Measurements from ENCODE around the gene KRTAP4-1. TPM values are rescaled to one million over a fixed set of nuclear protein-coding genes. Genes with fewer than 3 reads are reported as not detected.
A peak's percentile ranks its signal among the peaks of the same experiment; 100 is the strongest.

KRTAP4-1 gene
- total RNA-seq, 6 experiments from 2014 or later, result not detected

DNA sequence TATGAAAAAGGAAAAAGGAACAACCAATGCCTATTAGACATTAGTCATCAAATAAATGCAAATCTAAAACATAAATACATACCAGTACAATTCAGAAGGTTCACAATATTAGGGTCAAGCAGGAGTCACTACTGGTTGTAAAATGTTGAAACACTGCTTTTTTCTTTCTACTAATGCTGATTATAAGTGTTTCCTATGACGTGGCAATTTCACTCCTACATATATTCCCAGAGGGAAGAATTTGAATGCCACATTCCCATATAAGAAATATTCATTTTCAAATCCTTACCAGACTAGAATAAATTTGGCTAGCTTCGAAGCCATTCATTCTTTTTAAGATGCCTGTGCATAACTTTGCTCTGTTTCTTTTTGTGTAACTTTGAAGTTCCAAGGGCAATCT is 39.1 kb upstream of the KRTAP4-1 start:
- H3K27me3 Mint-ChIP-seq (ENCODE audit: insufficient read depth), result peaks cover 7% of the 10 kb centered on the region
- H3K27ac Mint-ChIP-seq, result no peak overlapping the region

DNA sequence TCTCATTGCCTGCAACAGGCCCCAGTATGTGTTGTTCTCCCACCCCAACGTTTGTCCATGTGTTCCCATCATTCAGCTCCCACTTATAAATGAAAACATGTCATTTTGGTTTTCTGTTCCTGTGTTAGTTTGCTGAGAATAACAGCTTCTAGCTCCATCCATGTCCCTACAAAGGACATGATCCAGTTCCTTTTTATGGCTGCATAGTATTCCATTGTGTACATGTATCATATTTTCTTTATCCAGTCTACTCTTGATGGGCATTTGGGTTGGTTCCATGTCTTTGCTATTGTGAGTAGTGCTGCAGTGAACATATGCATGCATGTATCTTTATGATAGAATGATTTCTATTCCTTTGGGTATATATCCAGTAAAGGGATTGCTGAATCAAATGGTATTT is 31.0 kb upstream of the KRTAP4-1 start:
- DNase-seq, result no peak
- TF ChIP-seq, protein P1, sequence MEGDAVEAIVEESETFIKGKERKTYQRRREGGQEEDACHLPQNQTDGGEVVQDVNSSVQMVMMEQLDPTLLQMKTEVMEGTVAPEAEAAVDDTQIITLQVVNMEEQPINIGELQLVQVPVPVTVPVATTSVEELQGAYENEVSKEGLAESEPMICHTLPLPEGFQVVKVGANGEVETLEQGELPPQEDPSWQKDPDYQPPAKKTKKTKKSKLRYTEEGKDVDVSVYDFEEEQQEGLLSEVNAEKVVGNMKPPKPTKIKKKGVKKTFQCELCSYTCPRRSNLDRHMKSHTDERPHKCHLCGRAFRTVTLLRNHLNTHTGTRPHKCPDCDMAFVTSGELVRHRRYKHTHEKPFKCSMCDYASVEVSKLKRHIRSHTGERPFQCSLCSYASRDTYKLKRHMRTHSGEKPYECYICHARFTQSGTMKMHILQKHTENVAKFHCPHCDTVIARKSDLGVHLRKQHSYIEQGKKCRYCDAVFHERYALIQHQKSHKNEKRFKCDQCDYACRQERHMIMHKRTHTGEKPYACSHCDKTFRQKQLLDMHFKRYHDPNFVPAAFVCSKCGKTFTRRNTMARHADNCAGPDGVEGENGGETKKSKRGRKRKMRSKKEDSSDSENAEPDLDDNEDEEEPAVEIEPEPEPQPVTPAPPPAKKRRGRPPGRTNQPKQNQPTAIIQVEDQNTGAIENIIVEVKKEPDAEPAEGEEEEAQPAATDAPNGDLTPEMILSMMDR (IDR thresholded peaks at IDR 0.05), result no peak
- no peak overlapping the region for H3K4me3 Mint-ChIP-seq
- peaks cover 11% of the 10 kb centered on the region for H3K27me3 Mint-ChIP-seq (ENCODE audit: insufficient read depth)
- peaks cover 12% of the 10 kb centered on the region for H3K9me3 Mint-ChIP-seq
- H3K36me3 Mint-ChIP-seq (ENCODE audit: low read depth), result peaks cover 12% of the 10 kb centered on the region
- H3K27ac Mint-ChIP-seq, result no peak overlapping the region
- H3K4me1 Mint-ChIP-seq (ENCODE audit: low read depth), result peaks cover 13% of the 10 kb centered on the region

More for the DNA sequence above, 39.1 kb upstream of the KRTAP4-1 start:
- Mint-ChIP-seq H3K36me3 (ENCODE audit: low read depth) (peaks cover 15% of the 10 kb centered on the region), H3K4me3 (no peak overlapping the region), H3K9me3 (peaks cover 13% of the 10 kb centered on the region), H3K4me1 (ENCODE audit: low read depth) (0 out of 2 replicates have a peak, but pooled peaks cover 8% of the 10 kb centered on the region)
- TF ChIP-seq, protein P1 (IDR thresholded peaks at IDR 0.05), result no peak
- DNase-seq, result no peak

DNA sequence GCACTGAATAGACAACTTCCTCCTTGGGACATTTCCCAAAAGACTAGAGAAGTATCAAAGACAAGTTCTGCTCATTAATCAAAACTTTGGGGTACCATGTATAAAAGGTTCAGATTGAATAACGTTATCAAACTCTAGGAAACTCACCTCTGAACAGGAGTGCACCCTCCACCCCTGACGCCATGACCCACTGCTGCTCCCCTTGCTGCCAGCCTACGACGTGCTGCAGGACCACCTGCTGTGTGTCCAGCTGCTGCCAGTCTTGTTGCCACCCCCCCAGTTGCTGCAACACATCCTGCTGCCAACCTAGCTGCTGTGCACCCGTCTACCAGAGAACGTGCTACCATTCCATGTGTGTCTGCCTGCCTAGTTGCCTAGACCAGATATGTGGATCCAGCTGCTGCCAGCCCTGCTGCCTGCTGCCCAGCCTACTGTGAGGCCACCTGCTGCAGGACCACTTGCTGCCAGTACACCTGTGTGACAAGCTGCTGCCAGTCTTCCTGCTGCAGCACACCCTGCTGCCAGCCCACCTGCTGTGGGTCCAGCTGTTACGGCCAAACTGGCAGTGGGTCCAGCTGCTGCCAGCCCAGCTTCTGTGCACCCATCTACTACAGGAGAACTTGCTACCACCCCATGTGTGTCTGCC is 27.9 kb upstream of the KRTAP4-1 start:
- H3K4me1 Mint-ChIP-seq (ENCODE audit: low read depth), result peaks cover 13% of the 10 kb centered on the region
- TF ChIP-seq, protein P1 (IDR thresholded peaks at IDR 0.05), result no peak
- H3K4me3 Mint-ChIP-seq, result no peak overlapping the region
- DNase-seq, result no peak
- no peaks in the 10 kb centered on the region for H3K36me3 Mint-ChIP-seq (ENCODE audit: low read depth)
- no peak overlapping the region; the same call in 1 of the 2 replicates for H3K27ac Mint-ChIP-seq
- H3K27me3 Mint-ChIP-seq (ENCODE audit: insufficient read depth), result peaks cover 18% of the 10 kb centered on the region
- H3K9me3 Mint-ChIP-seq, result no peaks in the 10 kb centered on the region; the same call in 1 of the 2 replicates

DNA sequence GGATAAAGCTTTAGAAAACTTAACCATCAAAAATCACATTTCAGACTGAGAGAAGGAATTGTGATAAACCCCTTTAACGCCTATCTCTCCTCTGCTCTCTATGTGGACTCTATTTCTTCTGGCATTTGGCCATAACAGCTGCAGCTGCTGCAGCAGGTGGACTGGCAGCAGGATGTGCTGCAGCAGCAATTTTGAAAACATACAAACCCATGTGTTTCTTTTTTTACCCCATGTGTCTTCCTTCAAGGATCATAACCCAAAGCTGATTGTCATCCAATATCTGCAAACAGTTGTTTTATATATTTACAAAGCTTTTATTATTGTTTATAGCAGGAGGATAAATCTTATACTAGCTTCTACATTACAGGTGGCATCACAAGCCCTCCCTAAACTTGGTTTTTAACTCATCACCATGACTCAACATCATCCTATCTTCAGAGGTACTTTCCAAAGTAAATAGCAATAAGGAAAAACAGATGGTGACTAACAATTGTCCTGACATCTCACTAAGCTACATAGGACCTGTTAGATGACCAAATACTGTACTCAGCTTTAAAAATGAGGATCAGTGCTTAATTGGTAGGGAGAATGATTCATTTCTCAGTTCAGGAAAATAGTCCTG is 27.2 kb upstream of the KRTAP4-1 start:
- H3K4me1 Mint-ChIP-seq (ENCODE audit: low read depth), result peaks cover 13% of the 10 kb centered on the region
- H3K36me3 Mint-ChIP-seq (ENCODE audit: low read depth), result no peaks in the 10 kb centered on the region
- H3K9me3 Mint-ChIP-seq, result no peaks in the 10 kb centered on the region; the same call in 1 of the 2 replicates
- TF ChIP-seq, protein P1 (IDR thresholded peaks at IDR 0.05), result no peak
- DNase-seq, result peak; percentile 54
- H3K27me3 Mint-ChIP-seq (ENCODE audit: insufficient read depth), result peaks cover 17% of the 10 kb centered on the region
- H3K27ac Mint-ChIP-seq, result no peak overlapping the region
- H3K4me3 Mint-ChIP-seq, result no peak overlapping the region

DNA sequence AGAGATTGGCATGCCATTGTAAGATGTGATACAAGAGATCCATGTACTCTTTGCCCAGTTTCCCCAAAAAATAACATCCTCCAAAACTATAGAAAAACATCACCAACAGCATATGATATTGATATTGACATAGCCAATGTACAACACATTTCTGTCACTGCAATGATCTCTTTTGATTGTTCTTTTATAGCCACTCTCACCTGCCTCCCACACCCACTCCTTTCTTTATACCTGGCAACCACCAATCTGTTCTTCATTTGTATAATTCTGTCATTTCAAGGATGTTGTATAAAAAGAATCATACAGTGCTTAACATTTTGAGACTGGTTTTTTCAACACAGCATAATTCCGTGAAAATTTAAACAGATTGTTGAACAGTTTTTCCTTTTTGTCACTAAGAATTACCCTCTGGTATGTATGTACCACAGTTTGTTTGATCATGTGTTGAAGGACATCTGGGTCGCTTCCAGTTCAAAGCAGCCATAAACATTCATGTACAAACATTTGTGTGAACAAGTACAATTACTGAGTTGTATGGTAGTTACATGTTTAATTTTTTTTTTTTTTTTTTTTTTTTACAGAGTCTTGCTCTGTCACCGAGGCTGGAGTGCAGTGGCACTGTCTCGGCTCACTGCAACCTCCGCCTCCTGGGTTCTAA is 14.8 kb upstream of the KRTAP4-1 start:
- peaks cover 13% of the 10 kb centered on the region for H3K4me1 Mint-ChIP-seq (ENCODE audit: low read depth)
- no peak overlapping the region for H3K4me3 Mint-ChIP-seq
- TF ChIP-seq, protein P1 (IDR thresholded peaks at IDR 0.05), result no peak
- peaks cover 6% of the 10 kb centered on the region for H3K36me3 Mint-ChIP-seq (ENCODE audit: low read depth)
- H3K9me3 Mint-ChIP-seq, result no peaks in the 10 kb centered on the region
- no peak overlapping the region for H3K27ac Mint-ChIP-seq
- peaks cover 2% of the 10 kb centered on the region; the same call in 1 of the 2 replicates for H3K27me3 Mint-ChIP-seq (ENCODE audit: insufficient read depth)
- DNase-seq, result no peak

All from HFFc6 (cell line).